Measurements from ENCODE around the gene FBXO30.

GRCh38 chr6:145789443-145789842 lies 25.2 kb downstream of the FBXO30 start:
- TF ChIP-seq, protein P1, sequence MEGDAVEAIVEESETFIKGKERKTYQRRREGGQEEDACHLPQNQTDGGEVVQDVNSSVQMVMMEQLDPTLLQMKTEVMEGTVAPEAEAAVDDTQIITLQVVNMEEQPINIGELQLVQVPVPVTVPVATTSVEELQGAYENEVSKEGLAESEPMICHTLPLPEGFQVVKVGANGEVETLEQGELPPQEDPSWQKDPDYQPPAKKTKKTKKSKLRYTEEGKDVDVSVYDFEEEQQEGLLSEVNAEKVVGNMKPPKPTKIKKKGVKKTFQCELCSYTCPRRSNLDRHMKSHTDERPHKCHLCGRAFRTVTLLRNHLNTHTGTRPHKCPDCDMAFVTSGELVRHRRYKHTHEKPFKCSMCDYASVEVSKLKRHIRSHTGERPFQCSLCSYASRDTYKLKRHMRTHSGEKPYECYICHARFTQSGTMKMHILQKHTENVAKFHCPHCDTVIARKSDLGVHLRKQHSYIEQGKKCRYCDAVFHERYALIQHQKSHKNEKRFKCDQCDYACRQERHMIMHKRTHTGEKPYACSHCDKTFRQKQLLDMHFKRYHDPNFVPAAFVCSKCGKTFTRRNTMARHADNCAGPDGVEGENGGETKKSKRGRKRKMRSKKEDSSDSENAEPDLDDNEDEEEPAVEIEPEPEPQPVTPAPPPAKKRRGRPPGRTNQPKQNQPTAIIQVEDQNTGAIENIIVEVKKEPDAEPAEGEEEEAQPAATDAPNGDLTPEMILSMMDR (conservative IDR thresholded peaks at IDR 0.05) = no peak
- TF ChIP-seq ZFX (IDR thresholded peaks at IDR 0.05) = no peak

Measured in C4-2B (cell line).